Osteocyte (in vitro differentiated cells): ENCODE results near the gene HOXD4. TPM values are rescaled to one million over a fixed set of nuclear protein-coding genes. Genes with fewer than 3 reads are reported as not detected.

Experiments used
- DNase-seq: peaks from one replicate; pipeline ENCODE4 v3.0.0; 2021; ENCODE audit warnings: mixed read lengths; ENCODE audit not compliant: unreplicated experiment; ENCODE audit errors: extremely low spot score
- H3K27ac Mint-ChIP-seq: one replicate; pipeline ENCODE4 v1.8.0; 2021; ENCODE audit warnings: mild to moderate bottlenecking, mixed read lengths; ENCODE audit not compliant: unreplicated experiment
- H3K27me3 Mint-ChIP-seq: one replicate; pipeline ENCODE4 v1.8.0; 2021; ENCODE audit warnings: mixed read lengths; ENCODE audit not compliant: unreplicated experiment
- H3K36me3 Mint-ChIP-seq: one replicate; pipeline ENCODE4 v1.8.0; 2021; ENCODE audit warnings: mixed read lengths; ENCODE audit not compliant: unreplicated experiment
- H3K4me1 Mint-ChIP-seq: one replicate; pipeline ENCODE4 v1.8.0; 2021; ENCODE audit warnings: mixed read lengths; ENCODE audit not compliant: unreplicated experiment
- H3K4me3 Mint-ChIP-seq: one replicate; pipeline ENCODE4 v1.8.0; 2021; ENCODE audit warnings: mild to moderate bottlenecking, moderate library complexity, mixed read lengths; ENCODE audit not compliant: unreplicated experiment
- H3K9me3 Mint-ChIP-seq: one replicate; pipeline ENCODE4 v1.8.0; 2021; ENCODE audit warnings: mixed read lengths; ENCODE audit not compliant: unreplicated experiment
- total RNA-seq: library from RNA; stranded (reverse); gene quantifications from 2 replicates; pipeline ENCODE4 v1.2.1, GENCODE V29; 2021
- TF ChIP-seq, protein P1 (sequence below): fragments of 200-600 bp; sonication (generic); IDR thresholded peaks from 2 replicates; pipeline ENCODE4 v1.5.0; 2021; ENCODE audit warnings: antibody characterized with exemption, mild to moderate bottlenecking, moderate library complexity

Gene HOXD4
- total RNA-seq, 1 donor from 2014 or later, result not detected

DNA sequence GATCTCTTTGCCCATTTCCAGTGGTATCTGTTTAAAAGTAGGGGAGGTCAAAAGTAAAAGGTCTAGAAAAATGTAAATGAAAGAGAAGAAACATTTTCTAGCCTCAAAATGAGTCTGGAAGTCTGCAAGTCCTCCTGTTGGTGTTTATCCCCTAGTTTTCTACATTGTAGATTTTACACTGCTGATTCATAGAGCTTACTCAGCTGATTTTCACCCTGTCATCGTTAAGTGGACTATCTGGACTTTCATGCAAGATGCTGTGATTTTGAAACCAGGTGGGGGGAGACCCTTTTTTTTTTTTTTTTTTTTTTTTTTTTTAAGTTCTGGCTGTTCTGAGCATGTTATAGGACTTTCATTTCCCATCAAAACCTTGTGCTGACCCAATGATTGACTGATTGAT lies 16.0 kb downstream of the HOXD4 start:
- H3K36me3 Mint-ChIP-seq, result no peaks in the 10 kb centered on the region
- H3K27me3 Mint-ChIP-seq, result peaks cover 77% of the 10 kb centered on the region
- no peak overlapping the region for H3K27ac Mint-ChIP-seq
- DNase-seq, result no peak
- H3K9me3 Mint-ChIP-seq, result peaks cover 3% of the 10 kb centered on the region
- no peaks in the 10 kb centered on the region for H3K4me1 Mint-ChIP-seq
- TF ChIP-seq, protein P1, sequence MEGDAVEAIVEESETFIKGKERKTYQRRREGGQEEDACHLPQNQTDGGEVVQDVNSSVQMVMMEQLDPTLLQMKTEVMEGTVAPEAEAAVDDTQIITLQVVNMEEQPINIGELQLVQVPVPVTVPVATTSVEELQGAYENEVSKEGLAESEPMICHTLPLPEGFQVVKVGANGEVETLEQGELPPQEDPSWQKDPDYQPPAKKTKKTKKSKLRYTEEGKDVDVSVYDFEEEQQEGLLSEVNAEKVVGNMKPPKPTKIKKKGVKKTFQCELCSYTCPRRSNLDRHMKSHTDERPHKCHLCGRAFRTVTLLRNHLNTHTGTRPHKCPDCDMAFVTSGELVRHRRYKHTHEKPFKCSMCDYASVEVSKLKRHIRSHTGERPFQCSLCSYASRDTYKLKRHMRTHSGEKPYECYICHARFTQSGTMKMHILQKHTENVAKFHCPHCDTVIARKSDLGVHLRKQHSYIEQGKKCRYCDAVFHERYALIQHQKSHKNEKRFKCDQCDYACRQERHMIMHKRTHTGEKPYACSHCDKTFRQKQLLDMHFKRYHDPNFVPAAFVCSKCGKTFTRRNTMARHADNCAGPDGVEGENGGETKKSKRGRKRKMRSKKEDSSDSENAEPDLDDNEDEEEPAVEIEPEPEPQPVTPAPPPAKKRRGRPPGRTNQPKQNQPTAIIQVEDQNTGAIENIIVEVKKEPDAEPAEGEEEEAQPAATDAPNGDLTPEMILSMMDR, result no peak
- no peak overlapping the region for H3K4me3 Mint-ChIP-seq

DNA sequence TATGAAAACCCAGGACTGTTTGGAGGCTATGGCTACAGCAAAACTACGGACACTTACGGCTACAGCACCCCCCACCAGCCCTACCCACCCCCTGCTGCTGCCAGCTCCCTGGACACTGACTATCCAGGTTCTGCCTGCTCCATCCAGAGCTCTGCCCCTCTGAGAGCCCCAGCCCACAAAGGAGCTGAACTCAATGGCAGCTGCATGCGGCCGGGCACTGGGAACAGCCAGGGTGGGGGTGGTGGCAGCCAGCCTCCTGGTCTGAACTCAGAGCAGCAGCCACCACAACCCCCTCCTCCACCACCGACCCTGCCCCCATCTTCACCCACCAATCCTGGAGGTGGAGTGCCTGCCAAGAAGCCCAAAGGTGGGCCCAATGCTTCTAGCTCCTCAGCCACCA lies 17.8 kb downstream of the HOXD4 start:
- Mint-ChIP-seq H3K4me1 (no peaks in the 10 kb centered on the region), H3K27me3 (peaks cover 82% of the 10 kb centered on the region)
- no peak for DNase-seq

DNA sequence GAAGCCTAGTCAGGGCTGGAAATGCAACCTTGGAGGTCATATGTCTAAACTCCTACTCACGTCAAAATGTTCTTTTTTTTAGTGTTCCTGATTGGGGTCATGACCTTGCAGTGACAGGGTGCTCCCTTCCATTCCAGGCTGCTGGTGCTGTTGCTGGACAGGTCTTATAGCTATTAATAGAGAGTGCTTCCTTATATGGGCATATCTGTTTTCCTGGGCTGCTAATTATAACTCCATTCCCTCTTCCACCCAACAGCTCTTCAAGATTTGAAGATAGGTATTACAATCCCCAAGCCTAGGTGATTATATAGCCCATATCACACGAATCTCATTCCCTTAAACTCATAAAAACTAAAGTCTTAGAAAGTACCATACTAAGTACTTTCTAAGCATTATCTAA lies 18.4 kb downstream of the HOXD4 start:
- TF ChIP-seq, protein P1, result no peak
- Mint-ChIP-seq H3K36me3 (no peaks in the 10 kb centered on the region), H3K4me3 (no peak overlapping the region), H3K27me3 (peaks cover 82% of the 10 kb centered on the region), H3K9me3 (no peaks in the 10 kb centered on the region), H3K4me1 (no peaks in the 10 kb centered on the region), H3K27ac (no peak overlapping the region)
- no peak for DNase-seq

More for the DNA sequence above, 17.8 kb downstream of the HOXD4 start:
- H3K9me3 Mint-ChIP-seq, result peaks cover 2% of the 10 kb centered on the region
- H3K36me3 Mint-ChIP-seq, result no peaks in the 10 kb centered on the region
- H3K4me3 Mint-ChIP-seq, result no peak overlapping the region
- no peak overlapping the region for H3K27ac Mint-ChIP-seq
- TF ChIP-seq, protein P1, result no peak

DNA sequence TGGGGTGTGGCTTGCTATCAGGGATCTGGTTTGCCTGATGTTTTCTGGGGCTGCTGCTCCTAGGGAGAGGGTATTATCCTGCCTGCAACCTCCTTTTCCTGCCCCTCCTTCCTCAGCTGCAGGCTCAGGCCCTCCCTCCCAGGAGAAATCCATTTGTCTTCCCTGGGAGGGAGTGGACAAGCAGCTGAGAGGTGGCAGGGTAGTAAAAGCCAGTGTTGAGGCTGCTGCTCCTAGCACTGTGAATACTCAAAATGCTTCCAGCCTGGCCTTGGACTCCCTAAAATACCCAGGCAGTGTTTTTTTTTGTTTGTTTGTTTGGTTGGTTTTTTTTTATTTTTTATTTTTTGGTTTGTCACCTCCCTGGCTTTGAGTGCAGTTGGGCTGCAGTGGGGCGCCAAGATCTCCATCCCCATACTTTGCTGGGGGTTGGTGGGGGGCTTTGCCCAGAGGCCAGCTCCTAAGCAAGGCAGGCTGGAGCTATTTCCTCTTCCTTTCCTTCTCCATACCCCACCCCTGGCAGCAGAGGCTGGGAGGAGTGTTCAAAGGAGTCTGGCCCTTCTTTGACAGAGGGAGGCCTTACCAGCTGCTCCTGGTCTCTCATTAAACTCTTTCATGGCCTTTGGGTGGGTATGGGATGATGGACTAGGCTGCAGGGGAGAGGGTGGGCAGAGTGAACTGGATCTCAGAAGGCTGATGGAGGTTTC lies 19.4 kb downstream of the HOXD4 start:
- DNase-seq, result no peak

DNA sequence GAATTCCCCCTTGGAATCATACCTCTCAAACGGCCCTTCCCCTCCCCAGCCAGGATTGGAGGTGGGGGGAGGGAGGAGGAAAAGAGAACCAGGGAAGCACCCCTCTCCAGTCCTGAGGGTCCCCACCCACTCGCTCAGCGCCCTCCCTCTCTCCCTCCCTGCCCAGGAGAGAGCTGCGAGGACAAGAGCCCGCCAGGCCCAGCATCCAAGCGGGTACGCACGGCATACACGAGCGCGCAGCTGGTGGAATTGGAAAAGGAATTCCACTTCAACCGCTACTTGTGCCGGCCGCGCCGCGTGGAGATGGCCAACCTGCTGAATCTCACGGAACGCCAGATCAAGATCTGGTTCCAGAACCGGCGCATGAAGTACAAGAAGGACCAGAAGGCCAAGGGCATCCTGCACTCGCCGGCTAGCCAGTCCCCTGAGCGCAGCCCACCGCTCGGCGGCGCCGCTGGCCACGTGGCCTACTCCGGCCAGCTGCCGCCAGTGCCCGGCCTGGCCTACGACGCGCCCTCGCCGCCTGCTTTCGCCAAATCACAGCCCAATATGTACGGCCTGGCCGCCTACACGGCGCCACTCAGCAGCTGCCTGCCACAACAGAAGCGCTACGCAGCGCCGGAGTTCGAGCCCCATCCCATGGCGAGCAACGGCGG lies 20.1 kb downstream of the HOXD4 start:
- TF ChIP-seq, protein P1, result no peak
- Mint-ChIP-seq H3K4me3 (no peak overlapping the region), H3K27me3 (peaks cover 82% of the 10 kb centered on the region), H3K27ac (no peak overlapping the region), H3K36me3 (no peaks in the 10 kb centered on the region), H3K4me1 (peaks cover 3% of the 10 kb centered on the region), H3K9me3 (no peaks in the 10 kb centered on the region)
- no peak for DNase-seq

More for the DNA sequence above, 19.4 kb downstream of the HOXD4 start:
- TF ChIP-seq, protein P1, result no peak
- Mint-ChIP-seq H3K4me3 (no peak overlapping the region), H3K9me3 (no peaks in the 10 kb centered on the region), H3K36me3 (no peaks in the 10 kb centered on the region), H3K27ac (no peak overlapping the region), H3K27me3 (peaks cover 82% of the 10 kb centered on the region), H3K4me1 (peaks cover 3% of the 10 kb centered on the region)
